Endothelial cell of umbilical vein (primary cell): Measurements from ENCODE around the gene LEPROT. TPM values are rescaled to one million over a fixed set of nuclear protein-coding genes. Genes with fewer than 3 reads are reported as not detected.

Source experiments
- BruUV-seq: library from RNA; stranded (reverse); fragments of 400-500 nt; replicated peaks from 2 replicates; lab custom pipeline; 2021; lab: Mats Ljungman, UMichigan
- CTCF ChIA-PET: fragments of 300-600, 350-600 bp; sonication (Branson Sonifier 250); formaldehyde crosslinking; loops from one replicate; lab custom pipeline; 2021; ENCODE audit warnings: antibody characterized with exemption, inconsistent platforms; lab: Charles Lee
- POLR2A ChIA-PET: fragments of 300-600, 350-600 bp; sonication (Branson Sonifier 250); formaldehyde crosslinking; loops from one replicate; lab custom pipeline; 2021; ENCODE audit warnings: antibody characterized with exemption, inconsistent platforms; lab: Charles Lee
- DNase-seq: peaks from one replicate; pipeline ENCODE4 v3.0.0-alpha.2; 2011; ENCODE audit warnings: low read depth, low spot score
- FAIRE-seq: peaks from 2 replicates; lab custom pipeline; 2011; peaks lifted over from hg19 to GRCh38; lab: Jason Lieb, UNC
- H2AFZ ChIP-seq: 2 replicates; pipeline ENCODE4 v1.6.0; 2012; ENCODE audit warnings: low read depth, low read length, control low read depth, inconsistent platforms
- H3K27ac ChIP-seq: 2 replicates; pipeline ENCODE4 v1.5.1; 2011; ENCODE audit warnings: low read depth, mild to moderate bottlenecking, control low read depth, low read length, moderate library complexity; ENCODE audit not compliant: insufficient read depth
- H3K27me3 ChIP-seq, 2 experiments: 2 replicates each; pipeline versions ENCODE4 v1.6.0 to v1.6.1; 2011; ENCODE audit warnings: low read length in 2 of 2, mixed read lengths in 1 of 2; ENCODE audit not compliant: control insufficient read depth in 2 of 2, insufficient read depth in 2 of 2
- H3K36me3 ChIP-seq, 2 experiments: 2 replicates in 1 of 2; 3 replicates in 1 of 2; pipeline ENCODE4 v1.5.1; 2011; ENCODE audit warnings: low read length in 2 of 2, mild to moderate bottlenecking in 1 of 2, moderate library complexity in 1 of 2; ENCODE audit not compliant: control insufficient read depth in 2 of 2, insufficient read depth in 2 of 2; ENCODE audit errors: extremely low read depth in 1 of 2
- H3K4me1 ChIP-seq: 3 replicates; pipeline ENCODE4 v1.5.1; 2011; ENCODE audit warnings: mild to moderate bottlenecking, low read length; ENCODE audit not compliant: control insufficient read depth, insufficient read depth; ENCODE audit errors: extremely low read depth
- H3K4me2 ChIP-seq: 2 replicates; pipeline ENCODE4 v1.6.1; 2011; ENCODE audit warnings: low read length, control low read depth, mixed read lengths; ENCODE audit not compliant: insufficient read depth
- H3K4me3 ChIP-seq, 3 experiments: fragments of 200-600 bp in 1 of 3; sonication (generic), shearing (Covaris generic) in 1 of 3; replicated peaks in 1 of 3; 2 replicates each; pipeline ENCODE4 v1.5.1; 2011 to 2016; ENCODE audit warnings: control low read depth in 3 of 3, low read length in 3 of 3, mild to moderate bottlenecking in 2 of 3, inconsistent platforms in 1 of 3, low read depth in 1 of 3, moderate library complexity in 1 of 3; ENCODE audit not compliant: insufficient read depth in 1 of 3
- H3K79me2 ChIP-seq: 2 replicates; pipeline ENCODE4 v1.6.0; 2012; ENCODE audit warnings: low read length, inconsistent platforms; ENCODE audit not compliant: control insufficient read depth, insufficient read depth
- H3K9ac ChIP-seq: replicated peaks from 2 replicates; pipeline ENCODE3; 2011; ENCODE audit warnings: low read length, control low read depth; ENCODE audit not compliant: insufficient read depth; ENCODE audit errors: extremely low read depth
- H3K9me1 ChIP-seq: replicated peaks from 3 replicates; pipeline ENCODE4 v1.6.0; 2011; ENCODE audit warnings: mild to moderate bottlenecking, low read length; ENCODE audit not compliant: control insufficient read depth, insufficient read depth; ENCODE audit errors: extremely low read depth
- H3K9me3 ChIP-seq: replicated peaks from 2 replicates; pipeline ENCODE4 v1.5.1; 2012; ENCODE audit warnings: low read length, inconsistent platforms; ENCODE audit not compliant: control insufficient read depth, insufficient read depth
- H4K20me1 ChIP-seq: replicated peaks from 2 replicates; pipeline ENCODE3; 2011; ENCODE audit warnings: mild to moderate bottlenecking, low read length; ENCODE audit not compliant: control insufficient read depth, insufficient read depth; ENCODE audit errors: extremely low read depth
- CTCF ChIP-seq, 2 donors: IDR thresholded peaks; 1 replicate in 1 of 2; 2 replicates in 1 of 2; pipeline ENCODE4 v1.5.1; 2011; ENCODE audit warnings: low read length in 2 of 2, mild to moderate bottlenecking in 2 of 2, moderate library complexity in 2 of 2, control low read depth in 1 of 2, inconsistent platforms in 1 of 2, low read depth in 1 of 2; ENCODE audit not compliant: insufficient read depth in 1 of 2; ENCODE audit errors: extremely low read depth in 1 of 2
- EZH2 ChIP-seq: IDR thresholded peaks from 2 replicates; pipeline ENCODE4 v1.6.1; 2012; ENCODE audit warnings: borderline replicate concordance, low read depth, mild to moderate bottlenecking, moderate library complexity, low read length, inconsistent platforms; ENCODE audit not compliant: severe bottlenecking
- FOS ChIP-seq: IDR thresholded peaks from 2 replicates; pipeline ENCODE4 v1.6.1; 2011; ENCODE audit warnings: mild to moderate bottlenecking, low read length, moderate library complexity, borderline replicate concordance; ENCODE audit not compliant: insufficient read depth
- GATA2 ChIP-seq: IDR thresholded peaks from 2 replicates; pipeline ENCODE4 v1.7.0; 2011; ENCODE audit warnings: low read depth, mild to moderate bottlenecking, moderate library complexity, mixed read lengths, low read length; ENCODE audit not compliant: insufficient read length, insufficient read depth
- JUN ChIP-seq: IDR thresholded peaks from 2 replicates; pipeline ENCODE4 v1.6.1; 2011; ENCODE audit warnings: borderline replicate concordance, low read depth; ENCODE audit not compliant: insufficient read length, insufficient read depth
- MAX ChIP-seq: IDR thresholded peaks from 2 replicates; pipeline ENCODE4 v1.6.1; 2011; ENCODE audit not compliant: insufficient read depth, insufficient read length
- MYC ChIP-seq: IDR thresholded peaks from one replicate; pipeline ENCODE4 v1.6.1; 2011; ENCODE audit warnings: mild to moderate bottlenecking, low read depth, low read length
- POLR2A ChIP-seq: IDR thresholded peaks from 2 replicates; pipeline ENCODE4 v1.6.1; 2012; ENCODE audit warnings: low read depth, mild to moderate bottlenecking, control low read depth, low read length
- dilution Hi-C: fragments of 300-500 bp; cut with MboI; formaldehyde crosslinking; loops from one replicate; pipeline ENCODE4 v1.15.0; 2019; ENCODE audit warnings: low sequenced_read_pairs; ENCODE audit not compliant: extremely low pct_ligation_motif_present
- intact Hi-C: fragments of 100-400 bp; cut with micrococcal nuclease; formaldehyde crosslinking; loops from one replicate; pipeline ENCODE4 v1.10.0; 2022
- polyA plus RNA-seq, 4 experiments: library from polyadenylated mRNA; depleted of rRNA in 3 of 4; stranded (reverse) in 3 of 4; unstranded in 1 of 4; fragments of >200 nt; gene quantifications; 2 replicates each; pipeline versions ENCODE4 v1.2.1 to v1.2.3, GENCODE V29; 2011 to 2012; ENCODE audit warnings: missing spikeins in 1 of 4
- total RNA-seq: library from RNA; stranded (reverse); gene quantifications from 2 replicates; pipeline ENCODE4 v1.2.3, GENCODE V29; 2021

The LEPROT gene
- total and polyA plus RNA-seq, 2 donors (not counting 3 experiments of a cell fraction or from before 2014, with no cell fraction given): 80.6 to 94.8 TPM

- no peaks in the 10 kb centered on the region for H3K27me3 ChIP-seq
- H3K4me3 ChIP-seq: no peak overlapping the region
- TF ChIP-seq GATA2 (no peak), MYC (no peak), CTCF (IDR thresholded peaks at IDR 0.05; ENCODE audit: extremely low read depth in 1 of 2, insufficient read depth in 1 of 2, low read depth in 1 of 2, low read length in 2 of 2) (no peak), POLR2A (no peak), MAX (no peak), EZH2 (no peak), JUN (peak; percentile 15), FOS (no peak)
- H3K36me3 ChIP-seq: no peaks in the 10 kb centered on the region
- no peak overlapping the region for H2AFZ ChIP-seq
- H3K4me1 ChIP-seq: no peaks in the 10 kb centered on the region
- H4K20me1 ChIP-seq: no peaks in the 10 kb centered on the region
- no peak overlapping the region for H3K9ac ChIP-seq
- H3K4me2 ChIP-seq: no peak overlapping the region
- ChIA-PET POLR2A (no interaction called here), CTCF (no interaction called here)
- intact Hi-C loops: no loop called here
- FAIRE-seq (no peak), DNase-seq (peak; percentile 78)
- dilution Hi-C loops: no loop called here
- no TSS peak for BruUV-seq
- H3K9me3 ChIP-seq: no peaks in the 10 kb centered on the region
- H3K27ac ChIP-seq: no peak overlapping the region
- no peaks in the 10 kb centered on the region for H3K79me2 ChIP-seq
- no peaks in the 10 kb centered on the region for H3K9me1 ChIP-seq
Measured at GRCh38 chr1:65476327-65476726, 55.9 kb downstream of the LEPROT start.
